ENCODE measurements around the gene UVRAG. TPM values are rescaled to one million over a fixed set of nuclear protein-coding genes. Genes with fewer than 3 reads are reported as not detected.

The UVRAG gene
- total and polyA plus RNA-seq, 2 donors (not counting 1 experiment from before 2014, with no cell fraction given), result 37.7 to 94.1 TPM

DNA sequence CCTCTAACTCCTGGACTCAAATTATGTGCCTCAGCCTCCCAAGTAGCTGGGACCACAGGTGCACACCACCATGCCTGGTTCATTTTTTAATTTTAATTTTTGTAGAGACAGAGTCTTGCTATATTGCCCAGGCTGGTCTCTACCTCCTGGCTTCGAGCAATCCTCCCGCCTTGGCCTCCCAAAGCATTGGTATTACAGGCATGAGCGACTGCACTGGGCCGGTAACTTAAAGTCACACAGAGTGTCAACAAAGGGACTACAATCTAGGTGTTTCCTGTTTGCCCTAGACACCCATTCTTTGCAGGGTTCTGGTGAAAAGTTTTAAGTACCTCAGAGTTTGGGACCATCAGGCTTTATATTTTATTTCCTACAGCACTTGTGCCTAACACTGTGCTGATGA is 8.4 kb downstream of the UVRAG start:
- ATAC-seq (ENCODE audit: low read depth) (no peak), DNase-seq (no peak)
- peak overlapping the region; percentile 65 for H3K4me2 ChIP-seq (replicated peaks; ENCODE audit: low read depth, low read length, poor library complexity, severe bottlenecking)
- no peaks in the 10 kb centered on the region for H3K9me3 Mint-ChIP-seq (ENCODE audit: insufficient read depth)
- peak overlapping the region; percentile 73 to 85 for H3K27ac ChIP-seq (ENCODE audit: low read length in 2 of 2)
- H3K9me3 ChIP-seq (ENCODE audit: control extremely low read depth in 1 of 3, control insufficient read depth in 2 of 3, insufficient read depth in 1 of 3, low read length in 2 of 3), result peaks cover 0 to 10% (median 0%) of the 10 kb centered on the region in 3 donors
- H3K27me3 ChIP-seq (replicated peaks in 1 of 4; ENCODE audit: control extremely low read depth in 1 of 4, control insufficient read depth in 3 of 4, insufficient read depth in 4 of 4, low read length in 3 of 4), result no peaks in the 10 kb centered on the region
- H3K4me1 Mint-ChIP-seq, result peaks cover 79% of the 10 kb centered on the region
- TF ChIP-seq, protein P1, sequence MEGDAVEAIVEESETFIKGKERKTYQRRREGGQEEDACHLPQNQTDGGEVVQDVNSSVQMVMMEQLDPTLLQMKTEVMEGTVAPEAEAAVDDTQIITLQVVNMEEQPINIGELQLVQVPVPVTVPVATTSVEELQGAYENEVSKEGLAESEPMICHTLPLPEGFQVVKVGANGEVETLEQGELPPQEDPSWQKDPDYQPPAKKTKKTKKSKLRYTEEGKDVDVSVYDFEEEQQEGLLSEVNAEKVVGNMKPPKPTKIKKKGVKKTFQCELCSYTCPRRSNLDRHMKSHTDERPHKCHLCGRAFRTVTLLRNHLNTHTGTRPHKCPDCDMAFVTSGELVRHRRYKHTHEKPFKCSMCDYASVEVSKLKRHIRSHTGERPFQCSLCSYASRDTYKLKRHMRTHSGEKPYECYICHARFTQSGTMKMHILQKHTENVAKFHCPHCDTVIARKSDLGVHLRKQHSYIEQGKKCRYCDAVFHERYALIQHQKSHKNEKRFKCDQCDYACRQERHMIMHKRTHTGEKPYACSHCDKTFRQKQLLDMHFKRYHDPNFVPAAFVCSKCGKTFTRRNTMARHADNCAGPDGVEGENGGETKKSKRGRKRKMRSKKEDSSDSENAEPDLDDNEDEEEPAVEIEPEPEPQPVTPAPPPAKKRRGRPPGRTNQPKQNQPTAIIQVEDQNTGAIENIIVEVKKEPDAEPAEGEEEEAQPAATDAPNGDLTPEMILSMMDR (IDR thresholded peaks at IDR 0.05), result no peak
- no peak for TF ChIP-seq EZH2 (IDR thresholded peaks at IDR 0.05; ENCODE audit: borderline replicate concordance, insufficient read depth, low read depth, low read length, poor library complexity, severe bottlenecking)
- H4K20me1 ChIP-seq (ENCODE audit: control insufficient read depth, insufficient read depth, low read length, poor library complexity, severe bottlenecking), result no peaks in the 10 kb centered on the region
- no peaks in the 10 kb centered on the region for H3K27me3 Mint-ChIP-seq
- peaks cover 91% of the 10 kb centered on the region for H3K79me2 ChIP-seq (ENCODE audit: control insufficient read depth, insufficient read depth, low read length)
- no peak overlapping the region for H2AFZ ChIP-seq (ENCODE audit: insufficient read depth, low read depth, low read length, poor library complexity, severe bottlenecking)
- peak overlapping the region; percentile 9 for H3K9ac ChIP-seq (ENCODE audit: low read length)
- H3K27ac Mint-ChIP-seq, result peak overlapping the region; percentile 77
- CTCF ChIA-PET, result interaction anchor here (0.8 to 3.7 kb wide), 6 partner anchors 9 to 53 kb away, joined by 3 to 22 read pairs (median 4); partner anchors contain the start of gene UVRAG
- POLR2A ChIA-PET, result interaction anchor here (0.5 to 2.7 kb wide), 4 partner anchors 8 to 17 kb away, joined by 4 to 20 read pairs (median 6); partner anchors contain the start of gene UVRAG
- intact Hi-C loops (cut with micrococcal nuclease), result no loop called here
- peak overlapping the region; percentile 45 for H3K4me3 Mint-ChIP-seq
- H3K4me3 ChIP-seq (ENCODE audit: control extremely low read depth in 1 of 5, extremely low read depth in 1 of 5, insufficient read depth in 1 of 5, low read depth in 2 of 5, low read length in 4 of 5), result peak overlapping the region in 1 of 5 experiments; percentile 46
- peaks cover 90 to 94% of the 10 kb centered on the region in 2 donors for H3K4me1 ChIP-seq (ENCODE audit: control insufficient read depth in 2 of 2, insufficient read depth in 2 of 2, low read length in 2 of 2)
- 8% methylated on average over 4 of the region's 4 CpGs for WGBS (ENCODE audit: insufficient coverage)
- H3K36me3 ChIP-seq (replicated peaks in 1 of 2; ENCODE audit: control extremely low read depth in 1 of 2, control insufficient read depth in 1 of 2, extremely low read depth in 1 of 2, insufficient read depth in 2 of 2, low read length in 1 of 2), result peaks cover 1 to 20% of the 10 kb centered on the region in 2 experiments

DNA sequence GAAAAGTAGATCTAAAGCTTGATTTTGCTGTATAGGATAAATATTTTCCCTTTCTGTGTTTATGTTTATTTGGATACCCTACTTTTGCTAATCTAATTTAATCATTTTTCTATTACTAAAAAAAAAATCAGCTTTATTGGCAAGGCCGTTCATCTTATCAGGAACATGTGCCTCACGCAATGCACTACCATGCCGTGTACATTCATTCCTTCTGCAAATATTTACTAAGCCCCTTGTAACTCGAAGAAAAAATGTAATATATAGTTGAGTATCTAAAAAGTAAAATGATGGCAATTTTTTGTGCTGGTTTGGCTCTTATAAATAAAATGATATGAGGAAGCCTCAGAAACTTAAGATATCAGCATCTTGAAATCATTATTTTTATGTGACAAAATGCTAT is 8.9 kb downstream of the UVRAG start:
- Mint-ChIP-seq H3K27me3 (no peaks in the 10 kb centered on the region), H3K27ac (peak overlapping the region; percentile 77), H3K4me1 (peaks cover 77% of the 10 kb centered on the region), H3K9me3 (ENCODE audit: insufficient read depth) (no peaks in the 10 kb centered on the region), H3K4me3 (peak overlapping the region; percentile 52)
- CTCF ChIA-PET, result interaction anchor here (0.7 to 3.7 kb wide), 13 partner anchors 9 to 251 kb away, joined by 3 to 22 read pairs (median 4); partner anchors contain the start of gene UVRAG
- Histone ChIP-seq H3K4me2 (replicated peaks; ENCODE audit: low read depth, low read length, poor library complexity, severe bottlenecking) (peak overlapping the region; percentile 65), H4K20me1 (ENCODE audit: control insufficient read depth, insufficient read depth, low read length, poor library complexity, severe bottlenecking) (no peaks in the 10 kb centered on the region), H3K27ac (ENCODE audit: low read length in 2 of 2) (peak overlapping the region; percentile 73 to 85), H3K9ac (ENCODE audit: low read length) (peak overlapping the region; percentile 9), H3K36me3 (replicated peaks in 1 of 2; ENCODE audit: control extremely low read depth in 1 of 2, control insufficient read depth in 1 of 2, extremely low read depth in 1 of 2, insufficient read depth in 2 of 2, low read length in 1 of 2) (peaks cover 1 to 17% of the 10 kb centered on the region in 2 experiments), H3K4me3 (ENCODE audit: control extremely low read depth in 1 of 5, extremely low read depth in 1 of 5, insufficient read depth in 1 of 5, low read depth in 2 of 5, low read length in 4 of 5) (peak overlapping the region in 1 of 5 experiments; percentile 46), H2AFZ (ENCODE audit: insufficient read depth, low read depth, low read length, poor library complexity, severe bottlenecking) (no peak overlapping the region), H3K4me1 (ENCODE audit: control insufficient read depth in 2 of 2, insufficient read depth in 2 of 2, low read length in 2 of 2) (peaks cover 87 to 92% of the 10 kb centered on the region in 2 donors), H3K27me3 (replicated peaks in 1 of 4; ENCODE audit: control extremely low read depth in 1 of 4, control insufficient read depth in 3 of 4, insufficient read depth in 4 of 4, low read length in 3 of 4) (no peaks in the 10 kb centered on the region), H3K9me3 (ENCODE audit: control extremely low read depth in 1 of 3, control insufficient read depth in 2 of 3, insufficient read depth in 1 of 3, low read length in 2 of 3) (peaks cover 0 to 10% (median 0%) of the 10 kb centered on the region in 3 donors), H3K79me2 (ENCODE audit: control insufficient read depth, insufficient read depth, low read length) (peaks cover 89% of the 10 kb centered on the region)
- intact Hi-C loops (cut with micrococcal nuclease), result loop anchor here (1.0 kb wide), 4 partner anchors 9 to 62 kb away; partner anchors contain the start of genes DGAT2 and UVRAG
- POLR2A ChIA-PET, result interaction anchor here (0.5 to 2.7 kb wide), 8 partner anchors 9 to 416 kb away, joined by 4 to 20 read pairs (median 6); partner anchors contain the start of gene UVRAG
- TF ChIP-seq, protein P1 (IDR thresholded peaks at IDR 0.05), result no peak
- no peak for TF ChIP-seq EZH2 (IDR thresholded peaks at IDR 0.05; ENCODE audit: borderline replicate concordance, insufficient read depth, low read depth, low read length, poor library complexity, severe bottlenecking)
- DNase-seq (no peak), ATAC-seq (ENCODE audit: low read depth) (no peak)
- WGBS (ENCODE audit: insufficient coverage), result no CpG with 5 or more reads among the region's 4 CpGs
